GF-D8 (cell line): ENCODE results near the gene TNNT3.
"Not testable (repeated sequence)": the region's sequence is repeated elsewhere in the genome, so short reads cannot be mapped to it uniquely, and the experiment has no call there.

Experiments used
- DNase-seq: peaks from one replicate; lab custom pipeline; 2025; lab: John Stamatoyannopoulos, UW

Gene TNNT3

GRCh38 chr11:1881442-1882264 is 37.9 kb upstream of the TNNT3 start:
- no peak for DNase-seq

GRCh38 chr11:1882265-1883238 is 37.0 kb upstream of the TNNT3 start:
- no peak for DNase-seq

GRCh38 chr11:1883346-1884302 is 35.9 kb upstream of the TNNT3 start:
- no peak for DNase-seq

- DNase-seq = no peak
Observed at GRCh38 chr11:1884303-1884700, 35.2 kb upstream of the TNNT3 start.

GRCh38 chr11:1886551-1886950 is 33.0 kb upstream of the TNNT3 start:
- DNase-seq = not testable (repeated sequence)

- DNase-seq = no peak
Observed at GRCh38 chr11:1887451-1888346, 31.8 kb upstream of the TNNT3 start.

GRCh38 chr11:1888347-1888753 is 31.2 kb upstream of the TNNT3 start:
- no peak for DNase-seq

GRCh38 chr11:1888811-1889210 is 30.7 kb upstream of the TNNT3 start:
- no peak for DNase-seq

- peak; percentile 50 for DNase-seq
Observed at GRCh38 chr11:1889224-1889930, 30.1 kb upstream of the TNNT3 start.

- peak; percentile 22 for DNase-seq
Observed at GRCh38 chr11:1889941-1890855, 29.3 kb upstream of the TNNT3 start.

GRCh38 chr11:1890856-1891830 is 28.4 kb upstream of the TNNT3 start:
- DNase-seq = no peak

- no peak for DNase-seq
Observed at GRCh38 chr11:1891831-1892115, 27.7 kb upstream of the TNNT3 start, which contains the start of gene PRR33. Gene PRR33, minus strand, starts transcription at chr11:1891895. Its CDS starts 1,311 bp downstream, at chr11:1890584.

- DNase-seq = no peak
Observed at GRCh38 chr11:1892116-1892515, 27.4 kb upstream of the TNNT3 start.

GRCh38 chr11:1892558-1892957 is 26.9 kb upstream of the TNNT3 start:
- DNase-seq = no peak

- DNase-seq = no peak
Observed at GRCh38 chr11:1893581-1894359, 25.7 kb upstream of the TNNT3 start.

GRCh38 chr11:1894759-1895158 is 24.7 kb upstream of the TNNT3 start:
- no peak for DNase-seq

GRCh38 chr11:1896468-1896867 is 23.0 kb upstream of the TNNT3 start:
- DNase-seq = no peak
